ENCODE results near the gene SMARCAD1. TPM values are rescaled to one million over a fixed set of nuclear protein-coding genes. Genes with fewer than 3 reads are reported as not detected.

SMARCAD1 gene
- total RNA-seq, 1 donor from 2014 or later, result 57.7 TPM

DNA sequence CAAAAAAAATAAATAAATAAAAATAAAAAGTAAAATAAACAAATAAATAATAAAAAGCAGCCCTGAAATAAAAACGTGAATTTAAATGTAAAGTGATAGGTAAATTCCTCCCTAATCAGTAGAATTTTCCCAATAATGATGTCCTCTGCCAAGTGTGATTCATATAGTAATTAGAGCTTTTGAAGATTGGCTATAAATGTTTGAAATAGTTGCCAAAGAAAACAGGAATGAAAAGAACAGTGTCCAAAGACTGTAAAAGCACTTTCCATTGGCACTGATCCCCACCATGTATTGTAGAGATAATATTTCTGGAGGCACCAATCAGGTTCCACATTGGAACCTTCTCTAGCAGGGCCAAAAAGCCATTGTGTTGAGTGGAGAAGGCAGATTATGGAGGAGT lies 25.9 kb upstream of the SMARCAD1 start:
- no peak overlapping the region for H3K27ac Mint-ChIP-seq (ENCODE audit: unreplicated experiment)
- H3K4me3 Mint-ChIP-seq, result no peak overlapping the region
- peaks cover 3% of the 10 kb centered on the region for H3K4me1 Mint-ChIP-seq
- no peak for DNase-seq (ENCODE audit: low read depth, low spot score)
- no peaks in the 10 kb centered on the region for H3K36me3 Mint-ChIP-seq (ENCODE audit: low read depth)
- H3K27me3 Mint-ChIP-seq (ENCODE audit: low read depth), result no peaks in the 10 kb centered on the region
- no peaks in the 10 kb centered on the region for H3K9me3 Mint-ChIP-seq
- TF ChIP-seq, protein P1, sequence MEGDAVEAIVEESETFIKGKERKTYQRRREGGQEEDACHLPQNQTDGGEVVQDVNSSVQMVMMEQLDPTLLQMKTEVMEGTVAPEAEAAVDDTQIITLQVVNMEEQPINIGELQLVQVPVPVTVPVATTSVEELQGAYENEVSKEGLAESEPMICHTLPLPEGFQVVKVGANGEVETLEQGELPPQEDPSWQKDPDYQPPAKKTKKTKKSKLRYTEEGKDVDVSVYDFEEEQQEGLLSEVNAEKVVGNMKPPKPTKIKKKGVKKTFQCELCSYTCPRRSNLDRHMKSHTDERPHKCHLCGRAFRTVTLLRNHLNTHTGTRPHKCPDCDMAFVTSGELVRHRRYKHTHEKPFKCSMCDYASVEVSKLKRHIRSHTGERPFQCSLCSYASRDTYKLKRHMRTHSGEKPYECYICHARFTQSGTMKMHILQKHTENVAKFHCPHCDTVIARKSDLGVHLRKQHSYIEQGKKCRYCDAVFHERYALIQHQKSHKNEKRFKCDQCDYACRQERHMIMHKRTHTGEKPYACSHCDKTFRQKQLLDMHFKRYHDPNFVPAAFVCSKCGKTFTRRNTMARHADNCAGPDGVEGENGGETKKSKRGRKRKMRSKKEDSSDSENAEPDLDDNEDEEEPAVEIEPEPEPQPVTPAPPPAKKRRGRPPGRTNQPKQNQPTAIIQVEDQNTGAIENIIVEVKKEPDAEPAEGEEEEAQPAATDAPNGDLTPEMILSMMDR (conservative IDR thresholded peaks at IDR 0.05), result no peak

DNA sequence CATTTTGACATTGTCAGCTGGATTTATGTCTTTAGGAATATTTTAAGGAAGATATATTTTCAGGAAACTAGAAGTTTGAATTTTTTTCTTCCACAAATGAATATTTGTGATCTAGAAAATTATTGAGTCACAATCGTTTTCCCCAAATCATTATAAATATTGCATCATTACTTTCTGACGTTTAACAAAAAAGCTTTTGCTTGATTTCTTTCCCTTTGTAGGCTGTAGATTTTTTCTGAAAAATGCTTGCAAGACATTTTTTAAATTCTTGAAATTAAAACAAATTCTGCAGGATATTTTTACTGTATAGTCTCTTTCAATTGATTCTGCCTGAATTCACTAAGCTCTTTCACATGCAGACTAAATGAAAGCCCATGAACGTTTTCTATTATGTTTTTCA lies 4.9 kb upstream of the SMARCAD1 start:
- no peaks in the 10 kb centered on the region for H3K4me1 Mint-ChIP-seq
- H3K36me3 Mint-ChIP-seq (ENCODE audit: low read depth), result no peaks in the 10 kb centered on the region
- peaks cover 2% of the 10 kb centered on the region for H3K9me3 Mint-ChIP-seq
- no peak overlapping the region for H3K27ac Mint-ChIP-seq (ENCODE audit: unreplicated experiment)
- TF ChIP-seq, protein P1 (conservative IDR thresholded peaks at IDR 0.05), result no peak
- H3K4me3 Mint-ChIP-seq, result no peak overlapping the region
- DNase-seq (ENCODE audit: low read depth, low spot score), result no peak
- H3K27me3 Mint-ChIP-seq (ENCODE audit: low read depth), result peaks cover 4% of the 10 kb centered on the region

DNA sequence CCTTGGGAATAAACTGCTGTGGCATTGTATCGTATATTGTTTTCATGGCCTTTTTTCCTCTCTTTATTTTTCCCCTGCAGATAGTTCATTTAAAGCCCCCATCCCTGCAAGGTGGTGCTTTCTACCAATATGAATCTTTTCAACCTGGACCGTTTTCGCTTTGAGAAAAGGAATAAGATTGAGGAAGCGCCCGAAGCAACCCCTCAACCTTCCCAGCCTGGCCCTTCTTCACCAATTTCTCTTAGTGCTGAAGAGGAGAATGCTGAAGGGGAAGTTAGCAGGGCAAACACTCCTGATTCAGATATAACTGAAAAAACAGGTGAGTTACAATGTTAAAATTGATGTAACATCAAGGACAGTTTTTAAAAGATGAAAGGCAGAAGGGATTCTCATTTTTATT lies 601 bp downstream of the SMARCAD1 start:
- peaks cover 19% of the 10 kb centered on the region for H3K36me3 Mint-ChIP-seq (ENCODE audit: low read depth)
- DNase-seq (ENCODE audit: low read depth, low spot score), result no peak
- H3K9me3 Mint-ChIP-seq, result no peaks in the 10 kb centered on the region
- TF ChIP-seq, protein P1 (conservative IDR thresholded peaks at IDR 0.05), result no peak
- peaks cover 38% of the 10 kb centered on the region for H3K4me1 Mint-ChIP-seq
- H3K27me3 Mint-ChIP-seq (ENCODE audit: low read depth), result no peaks in the 10 kb centered on the region
- H3K4me3 Mint-ChIP-seq, result peak overlapping the region; percentile 93
- peak overlapping the region; percentile 99 for H3K27ac Mint-ChIP-seq (ENCODE audit: unreplicated experiment)

GRCh38 chr4:94208918-94209317 lies 1.3 kb downstream of the SMARCAD1 start:
- H3K27me3 Mint-ChIP-seq (ENCODE audit: low read depth), result no peaks in the 10 kb centered on the region
- TF ChIP-seq, protein P1 (conservative IDR thresholded peaks at IDR 0.05), result no peak
- no peak overlapping the region for H3K27ac Mint-ChIP-seq (ENCODE audit: unreplicated experiment)
- no peak for DNase-seq (ENCODE audit: low read depth, low spot score)
- peaks cover 26% of the 10 kb centered on the region for H3K36me3 Mint-ChIP-seq (ENCODE audit: low read depth)
- H3K4me1 Mint-ChIP-seq, result peaks cover 41% of the 10 kb centered on the region
- H3K9me3 Mint-ChIP-seq, result no peaks in the 10 kb centered on the region
- H3K4me3 Mint-ChIP-seq, result peak overlapping the region; percentile 93

DNA sequence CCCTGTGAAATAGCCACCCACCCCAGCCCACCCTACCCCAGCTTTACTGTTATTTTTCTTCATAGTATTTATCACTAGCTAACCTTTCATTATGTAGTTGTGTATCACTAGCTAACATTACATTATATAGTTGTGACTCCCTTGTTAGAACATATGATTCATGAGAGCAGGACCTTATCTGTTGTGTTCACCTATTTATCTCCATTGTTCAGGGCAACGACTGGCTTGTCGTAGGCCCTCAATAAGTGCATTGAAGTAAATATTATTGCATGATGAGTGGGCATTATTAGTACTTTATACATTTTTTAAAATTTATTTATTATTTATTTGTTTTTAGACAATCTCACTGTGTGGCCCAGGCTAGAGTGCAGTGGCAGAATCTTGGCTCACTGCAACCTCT lies 4.2 kb downstream of the SMARCAD1 start:
- no peak for DNase-seq (ENCODE audit: low read depth, low spot score)
- Mint-ChIP-seq H3K27ac (ENCODE audit: unreplicated experiment) (no peak overlapping the region), H3K9me3 (peaks cover 4% of the 10 kb centered on the region), H3K4me1 (peaks cover 48% of the 10 kb centered on the region), H3K4me3 (peak overlapping the region; percentile 54), H3K27me3 (ENCODE audit: low read depth) (no peaks in the 10 kb centered on the region), H3K36me3 (ENCODE audit: low read depth) (peaks cover 50% of the 10 kb centered on the region)
- TF ChIP-seq, protein P1 (conservative IDR thresholded peaks at IDR 0.05), result no peak
